GM12873 (cell line): ENCODE data around the gene ARHGEF10L.

ENCODE experiments used
- TF ChIP-seq, protein P1 (sequence below): IDR thresholded peaks from 2 replicates; pipeline ENCODE4 v1.5.1; 2012; ENCODE audit warnings: low read depth, mild to moderate bottlenecking, moderate library complexity, low read length, control low read depth; ENCODE audit not compliant: insufficient read depth; ENCODE audit errors: missing control alignments

Gene ARHGEF10L

DNA sequence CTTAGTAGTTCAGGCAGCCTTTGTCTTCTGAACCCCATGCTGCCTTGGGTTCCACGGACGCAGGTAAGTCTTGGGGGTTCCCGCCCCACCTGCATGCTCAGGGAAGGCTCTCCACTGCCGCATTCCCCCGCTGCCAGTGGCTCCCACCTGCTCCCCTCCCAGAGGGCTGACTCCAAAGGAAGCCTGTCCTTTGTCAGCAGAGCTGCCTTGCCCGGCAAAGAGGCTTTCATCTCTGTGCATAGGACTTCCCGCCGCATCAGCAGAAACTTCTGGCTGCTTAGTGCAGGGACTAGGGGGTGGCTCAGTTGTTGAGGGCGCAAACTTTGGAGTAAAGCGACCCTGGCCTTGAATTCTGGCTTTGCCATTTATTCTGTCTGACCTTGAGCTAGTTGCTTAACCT is 190.4 kb downstream of the ARHGEF10L start:
- TF ChIP-seq, protein P1, sequence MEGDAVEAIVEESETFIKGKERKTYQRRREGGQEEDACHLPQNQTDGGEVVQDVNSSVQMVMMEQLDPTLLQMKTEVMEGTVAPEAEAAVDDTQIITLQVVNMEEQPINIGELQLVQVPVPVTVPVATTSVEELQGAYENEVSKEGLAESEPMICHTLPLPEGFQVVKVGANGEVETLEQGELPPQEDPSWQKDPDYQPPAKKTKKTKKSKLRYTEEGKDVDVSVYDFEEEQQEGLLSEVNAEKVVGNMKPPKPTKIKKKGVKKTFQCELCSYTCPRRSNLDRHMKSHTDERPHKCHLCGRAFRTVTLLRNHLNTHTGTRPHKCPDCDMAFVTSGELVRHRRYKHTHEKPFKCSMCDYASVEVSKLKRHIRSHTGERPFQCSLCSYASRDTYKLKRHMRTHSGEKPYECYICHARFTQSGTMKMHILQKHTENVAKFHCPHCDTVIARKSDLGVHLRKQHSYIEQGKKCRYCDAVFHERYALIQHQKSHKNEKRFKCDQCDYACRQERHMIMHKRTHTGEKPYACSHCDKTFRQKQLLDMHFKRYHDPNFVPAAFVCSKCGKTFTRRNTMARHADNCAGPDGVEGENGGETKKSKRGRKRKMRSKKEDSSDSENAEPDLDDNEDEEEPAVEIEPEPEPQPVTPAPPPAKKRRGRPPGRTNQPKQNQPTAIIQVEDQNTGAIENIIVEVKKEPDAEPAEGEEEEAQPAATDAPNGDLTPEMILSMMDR, result no peak

DNA sequence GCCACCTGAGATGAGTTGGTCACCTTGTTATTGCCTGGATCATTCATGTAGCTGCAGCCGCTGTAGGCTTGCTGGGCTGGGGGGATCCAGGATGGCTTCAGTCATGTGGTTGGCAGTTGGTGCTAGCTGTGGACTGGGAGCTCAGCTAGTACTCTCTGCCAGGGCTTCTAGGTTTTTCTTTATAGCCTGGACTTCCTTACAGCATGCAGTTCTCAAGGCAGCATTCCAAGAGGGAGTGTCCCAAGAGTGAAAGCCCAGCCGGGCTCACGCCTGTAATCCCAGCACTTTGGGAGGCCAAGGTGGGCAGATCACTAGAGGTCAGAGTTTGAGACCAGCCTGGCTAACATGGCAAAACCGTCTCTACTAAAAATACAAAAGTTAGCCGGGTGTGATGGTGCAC is 192.0 kb downstream of the ARHGEF10L start:
- TF ChIP-seq, protein P1, result no peak

DNA sequence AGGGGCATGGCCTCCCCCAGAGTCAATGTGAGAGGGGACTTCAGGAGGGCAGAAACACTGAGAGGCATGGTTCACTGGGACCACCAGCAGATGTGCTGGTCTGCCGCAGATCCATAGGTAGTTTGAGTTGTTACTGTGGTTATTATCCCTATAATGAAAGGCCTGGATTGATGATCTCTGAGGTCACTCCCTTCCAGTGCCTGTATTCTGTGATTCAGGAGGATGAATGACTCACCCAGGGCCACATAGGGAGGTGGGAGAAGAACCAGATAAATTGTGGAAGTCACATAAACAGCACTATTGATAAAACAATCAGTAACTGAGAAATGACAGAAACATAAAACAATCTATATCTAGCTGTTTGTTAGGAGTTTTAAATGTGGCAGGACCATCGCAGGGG is 193.0 kb downstream of the ARHGEF10L start:
- TF ChIP-seq, protein P1, result no peak

DNA sequence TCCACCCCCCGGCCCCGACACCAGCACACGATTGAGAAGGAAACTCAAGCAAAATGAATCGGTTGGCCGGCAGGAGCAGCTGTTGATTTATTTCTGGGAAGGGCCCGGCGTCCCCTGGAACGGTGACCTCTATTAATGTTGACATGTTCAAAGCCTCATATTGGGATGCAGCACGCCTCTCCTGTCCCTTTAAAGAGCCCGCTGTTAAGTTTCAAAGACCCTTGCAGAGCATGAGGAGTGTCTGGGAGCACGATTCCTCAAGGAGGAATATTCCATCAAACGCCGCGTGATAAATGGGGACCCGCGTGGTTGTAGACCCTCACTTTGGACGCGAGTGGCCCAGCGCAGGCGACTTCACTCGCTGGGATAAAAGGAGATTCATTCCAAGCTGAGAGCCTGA is 194.2 kb downstream of the ARHGEF10L start:
- TF ChIP-seq, protein P1, result no peak

DNA sequence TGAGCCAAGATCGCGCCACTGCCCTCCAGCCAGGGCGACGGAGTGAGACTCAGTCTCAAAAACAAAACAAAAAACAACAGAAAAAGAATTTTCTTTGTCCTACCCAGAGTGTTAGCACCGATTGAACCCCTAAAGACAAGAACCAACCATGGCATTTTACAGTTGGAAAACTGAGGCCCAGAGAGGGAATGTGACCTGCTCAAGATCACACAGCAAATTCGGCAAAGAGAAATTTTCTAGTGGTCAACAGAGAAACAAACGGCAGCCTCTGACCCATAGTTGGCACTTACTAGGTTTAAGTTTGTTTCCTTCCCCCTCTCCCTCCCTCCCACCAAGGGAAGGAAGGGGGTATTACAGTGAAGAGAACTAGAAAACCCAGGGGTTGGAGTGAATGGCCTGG is 195.1 kb downstream of the ARHGEF10L start:
- TF ChIP-seq, protein P1, result no peak

DNA sequence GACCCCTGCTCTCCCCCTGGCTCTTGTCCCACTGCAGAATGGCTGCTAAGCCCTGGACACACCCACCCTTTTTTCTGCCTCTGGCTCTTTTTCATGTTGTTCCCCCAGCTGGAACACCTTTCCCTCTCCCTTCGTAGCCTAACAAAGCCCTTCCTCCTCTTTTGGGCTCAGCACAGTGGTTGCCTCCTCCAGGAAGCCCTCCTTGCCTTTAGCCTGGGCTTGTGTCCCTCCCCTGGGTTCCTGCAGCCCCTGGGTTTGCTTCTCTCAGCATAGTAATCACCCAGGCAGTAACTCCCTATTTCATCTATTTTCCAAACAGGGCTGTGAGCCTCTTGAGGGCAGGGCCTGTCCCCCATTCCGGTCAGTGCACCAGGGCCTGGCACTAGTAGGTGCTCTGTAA is 195.8 kb downstream of the ARHGEF10L start:
- TF ChIP-seq, protein P1, result no peak

DNA sequence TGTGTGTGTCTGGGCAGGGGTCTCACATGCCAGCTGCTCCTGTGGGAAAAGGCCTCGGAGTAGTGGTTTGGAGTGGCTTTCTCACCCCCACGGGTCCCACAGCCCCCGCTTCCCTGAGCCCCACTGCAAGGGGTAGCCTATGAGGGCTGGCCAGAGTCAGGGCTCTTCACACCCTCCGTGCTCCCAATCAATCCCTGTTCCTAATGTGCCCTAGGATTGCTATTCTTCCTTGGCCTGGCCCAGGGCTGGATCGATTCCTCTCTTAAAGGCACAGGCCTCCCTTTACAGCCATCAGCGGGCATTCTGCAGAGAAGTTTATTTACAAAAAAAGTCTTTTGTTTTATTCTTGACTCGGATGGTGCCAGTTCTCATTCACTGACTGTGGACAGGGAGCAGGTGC is 196.3 kb downstream of the ARHGEF10L start:
- TF ChIP-seq, protein P1, result no peak
